ENCODE data around the gene EIF2D.

EIF2D gene

GRCh38 chr1:206588492-206588891, 23.8 kb downstream of the EIF2D start:
- no peak for TF ChIP-seq CTCF (IDR thresholded peaks at IDR 0.05; ENCODE audit: control insufficient read depth, extremely low read depth, insufficient read depth)
- no peak for DNase-seq (ENCODE audit: low read depth)

GRCh38 chr1:206587904-206588303, 24.4 kb downstream of the EIF2D start:
- no peak overlapping the region for H3K4me3 ChIP-seq (ENCODE audit: low read depth, low read length)
- no peak for TF ChIP-seq CTCF (IDR thresholded peaks at IDR 0.05; ENCODE audit: control insufficient read depth, extremely low read depth, insufficient read depth)

More at GRCh38 chr1:206588492-206588891, 23.8 kb downstream of the EIF2D start:
- H3K4me3 ChIP-seq (ENCODE audit: low read depth, low read length), result no peak overlapping the region

GRCh38 chr1:206586501-206587445, 25.5 kb downstream of the EIF2D start:
- TF ChIP-seq CTCF (IDR thresholded peaks at IDR 0.05; ENCODE audit: control insufficient read depth, extremely low read depth, insufficient read depth), result no peak
- DNase-seq (ENCODE audit: low read depth), result peak; percentile 93
- H3K4me3 ChIP-seq (ENCODE audit: low read depth, low read length), result peak overlapping the region; percentile 5; the same call in 1 of the 2 replicates

More at GRCh38 chr1:206587904-206588303, 24.4 kb downstream of the EIF2D start:
- no peak for DNase-seq (ENCODE audit: low read depth)

GRCh38 chr1:206584683-206585082, 27.6 kb downstream of the EIF2D start:
- no peak for TF ChIP-seq CTCF (IDR thresholded peaks at IDR 0.05; ENCODE audit: control insufficient read depth, extremely low read depth, insufficient read depth)
- no peak for DNase-seq (ENCODE audit: low read depth)
- no peak overlapping the region for H3K4me3 ChIP-seq (ENCODE audit: low read depth, low read length)

- peak; percentile 14 for DNase-seq (ENCODE audit: low read depth)
- H3K4me3 ChIP-seq (ENCODE audit: low read depth, low read length), result no peak overlapping the region
- TF ChIP-seq CTCF (IDR thresholded peaks at IDR 0.05; ENCODE audit: control insufficient read depth, extremely low read depth, insufficient read depth), result peak; percentile 87
Measured at GRCh38 chr1:206583707-206584648, 28.3 kb downstream of the EIF2D start.

- H3K4me3 ChIP-seq (ENCODE audit: low read depth, low read length), result no peak overlapping the region
- no peak for TF ChIP-seq CTCF (IDR thresholded peaks at IDR 0.05; ENCODE audit: control insufficient read depth, extremely low read depth, insufficient read depth)
- no peak for DNase-seq (ENCODE audit: low read depth)
Measured at GRCh38 chr1:206582971-206583706, 29.1 kb downstream of the EIF2D start.
